NT2/D1 (cell line): ENCODE measurements around the gene MRPS6.

Experiments used
- DNase-seq: peaks from one replicate; pipeline ENCODE4 v3.0.0-alpha.2; 2011; ENCODE audit warnings: low read depth, low spot score
- H3K27me3 ChIP-seq: 2 replicates; pipeline ENCODE4 v1.6.0; 2011; ENCODE audit warnings: mild to moderate bottlenecking; ENCODE audit not compliant: insufficient read length, insufficient read depth
- H3K36me3 ChIP-seq: 2 replicates; pipeline ENCODE4 v1.6.1; 2011; ENCODE audit warnings: mild to moderate bottlenecking, low read length, mixed read lengths; ENCODE audit not compliant: insufficient read depth, insufficient read length
- H3K4me1 ChIP-seq: 2 replicates; pipeline ENCODE4 v1.5.1; 2011; ENCODE audit not compliant: insufficient read depth, insufficient read length
- H3K4me3 ChIP-seq: 2 replicates; pipeline ENCODE4 v1.5.1; 2011; ENCODE audit warnings: low read depth; ENCODE audit not compliant: insufficient read length
- H3K9ac ChIP-seq: 2 replicates; pipeline ENCODE4 v1.6.0; 2011; ENCODE audit warnings: low read depth; ENCODE audit not compliant: insufficient read length
- H3K9me3 ChIP-seq: 2 replicates; pipeline ENCODE4 v1.5.1; 2011; ENCODE audit warnings: mild to moderate bottlenecking, low read length; ENCODE audit not compliant: insufficient read depth
- SUZ12 ChIP-seq: IDR thresholded peaks from 2 replicates; pipeline ENCODE4 v1.6.1; 2011; ENCODE audit not compliant: insufficient read length, insufficient read depth; ENCODE audit errors: extremely low read depth
- YY1 ChIP-seq: IDR thresholded peaks from 2 replicates; pipeline ENCODE4 v1.6.1; 2011; ENCODE audit not compliant: insufficient read length, insufficient read depth
- ZNF274 ChIP-seq: IDR thresholded peaks from 2 replicates; pipeline ENCODE4 v1.6.1; 2011; ENCODE audit warnings: mild to moderate bottlenecking, low read depth, low read length

MRPS6 gene

DNA sequence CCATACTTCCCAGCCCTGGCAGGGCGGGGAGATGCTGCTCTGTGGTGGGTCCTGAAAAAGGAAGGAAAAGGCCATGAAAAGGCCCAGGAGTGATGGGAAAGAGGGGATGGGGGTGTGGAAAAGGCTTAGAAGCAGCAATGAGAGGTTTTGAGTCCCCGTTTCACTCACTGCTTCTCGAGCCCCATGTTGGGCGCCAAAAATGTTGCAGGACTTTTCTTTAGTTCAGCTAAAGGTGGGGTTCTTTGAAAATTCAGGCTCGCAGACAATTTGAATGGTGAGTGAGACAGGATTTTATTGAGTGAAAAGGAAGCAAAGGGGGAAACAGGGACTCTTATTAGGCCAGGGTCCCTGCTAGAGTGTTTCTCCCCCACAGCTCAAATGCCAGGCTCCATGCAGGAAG, 93.1 kb downstream of the MRPS6 start:
- peaks cover 94% of the 10 kb centered on the region for H3K9me3 ChIP-seq

DNA sequence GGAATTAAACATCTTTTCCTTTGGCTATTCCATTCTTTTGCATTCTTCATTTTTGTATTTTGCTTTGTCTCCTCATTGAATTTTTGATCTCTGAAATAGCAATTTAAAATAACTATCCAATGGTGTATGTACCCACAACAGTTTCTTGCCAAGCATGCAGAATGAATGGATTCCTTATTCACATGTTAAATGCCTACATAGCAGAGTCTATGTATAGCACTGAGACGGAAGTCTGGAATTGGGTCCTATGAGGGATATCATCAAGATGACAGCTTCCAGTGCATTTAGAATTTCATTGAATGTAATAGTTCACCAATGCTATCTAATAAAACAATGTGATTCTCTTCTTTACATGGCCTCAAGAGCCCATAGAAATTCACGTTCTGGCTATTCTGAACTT, 97.5 kb downstream of the MRPS6 start:
- Histone ChIP-seq H3K4me3 (no peak overlapping the region), H3K9ac (no peak overlapping the region), H3K36me3 (no peaks in the 10 kb centered on the region), H3K4me1 (no peaks in the 10 kb centered on the region), H3K9me3 (peaks cover 100% of the 10 kb centered on the region), H3K27me3 (no peaks in the 10 kb centered on the region)
- DNase-seq: no peak
- TF ChIP-seq ZNF274 (no peak), YY1 (no peak), SUZ12 (no peak)

More for the DNA sequence above, 93.1 kb downstream of the MRPS6 start:
- H3K4me1 ChIP-seq: no peaks in the 10 kb centered on the region
- DNase-seq: no peak
- TF ChIP-seq SUZ12 (no peak), YY1 (no peak), ZNF274 (no peak)
- H3K4me3 ChIP-seq: no peak overlapping the region
- H3K36me3 ChIP-seq: no peaks in the 10 kb centered on the region
- no peaks in the 10 kb centered on the region for H3K27me3 ChIP-seq
- H3K9ac ChIP-seq: no peak overlapping the region

DNA sequence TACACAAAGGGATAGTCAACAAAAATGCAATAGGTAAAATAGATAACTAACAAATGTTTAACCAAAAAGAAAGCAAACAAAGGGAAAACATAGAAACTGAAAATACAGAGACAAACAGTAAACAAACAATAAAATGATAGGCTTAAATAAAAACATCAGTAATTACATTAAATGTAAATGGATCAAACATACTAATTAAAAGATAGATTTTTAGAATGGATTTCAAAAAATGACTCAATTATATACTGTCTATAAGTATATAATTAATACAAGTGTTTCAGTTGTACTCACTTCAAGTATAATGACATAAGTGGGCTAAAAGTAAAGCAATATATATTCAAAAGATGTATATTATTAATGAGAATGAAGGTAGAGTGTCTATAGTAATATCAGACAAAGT, 101.1 kb downstream of the MRPS6 start:
- peaks cover 93% of the 10 kb centered on the region for H3K9me3 ChIP-seq
- H3K27me3 ChIP-seq: peaks cover 13% of the 10 kb centered on the region
- DNase-seq: no peak
- peaks cover 3% of the 10 kb centered on the region for H3K4me1 ChIP-seq
- no peak overlapping the region for H3K9ac ChIP-seq
- no peaks in the 10 kb centered on the region for H3K36me3 ChIP-seq
- no peak overlapping the region for H3K4me3 ChIP-seq
- TF ChIP-seq YY1: no peak
- no peak for TF ChIP-seq ZNF274
- TF ChIP-seq SUZ12: no peak

DNA sequence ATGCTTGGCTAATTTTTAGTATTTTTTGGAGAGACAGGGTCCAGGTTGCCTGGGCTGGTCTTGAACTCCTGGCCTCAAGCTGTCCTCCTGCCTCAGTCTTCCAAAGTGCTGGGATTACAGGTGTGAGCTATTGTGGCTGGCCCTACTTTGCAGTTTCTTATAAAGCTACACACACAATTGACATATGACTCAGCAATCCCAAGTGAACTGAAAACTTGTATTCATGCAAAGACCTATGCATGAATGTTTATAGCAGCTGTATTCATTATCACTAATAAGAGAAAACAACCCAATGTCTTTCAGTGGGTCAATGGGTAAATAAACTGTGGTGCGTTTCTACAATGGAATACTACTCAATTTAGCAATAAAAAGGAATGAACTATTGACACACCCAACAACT, 103.1 kb downstream of the MRPS6 start:
- H3K4me1 ChIP-seq: peaks cover 3% of the 10 kb centered on the region
- H3K9me3 ChIP-seq: peaks cover 74% of the 10 kb centered on the region
- no peak overlapping the region for H3K9ac ChIP-seq
- no peak for DNase-seq
- no peak overlapping the region for H3K4me3 ChIP-seq
- H3K27me3 ChIP-seq: peaks cover 13% of the 10 kb centered on the region
- TF ChIP-seq YY1: no peak
- no peak for TF ChIP-seq ZNF274
- TF ChIP-seq SUZ12: no peak
- H3K36me3 ChIP-seq: no peaks in the 10 kb centered on the region

DNA sequence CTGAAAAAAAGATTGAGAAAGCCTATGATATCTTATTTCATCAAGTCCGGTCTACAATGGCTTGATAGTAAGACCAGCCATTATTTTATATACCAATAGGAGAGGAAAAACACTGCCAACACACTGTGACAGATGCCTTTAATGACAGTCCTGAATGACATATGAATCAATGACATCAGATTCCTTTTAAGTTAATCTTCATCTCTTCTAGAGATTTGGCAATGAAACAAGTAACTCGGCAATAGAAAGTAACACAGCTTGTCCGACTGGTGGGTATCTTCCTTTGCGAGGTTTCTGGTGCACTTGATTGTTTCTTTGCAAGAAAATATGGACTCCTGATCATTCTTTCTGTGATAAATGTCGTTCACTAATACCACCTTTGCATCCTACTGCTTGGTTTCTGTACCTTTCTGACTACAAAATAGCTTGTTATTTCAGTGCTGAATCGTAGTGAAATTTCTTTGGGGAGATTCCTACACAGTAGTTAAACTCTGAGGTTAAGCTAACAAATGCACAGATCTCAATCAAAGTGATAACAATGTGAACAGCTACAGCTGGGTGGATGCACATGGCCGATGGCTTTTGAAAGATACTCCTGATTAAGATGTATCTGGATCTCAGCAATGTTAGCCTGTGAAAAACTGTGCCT, 104.7 kb downstream of the MRPS6 start:
- Histone ChIP-seq H3K4me3 (no peak overlapping the region), H3K9ac (no peak overlapping the region), H3K27me3 (peaks cover 13% of the 10 kb centered on the region), H3K9me3 (peaks cover 70% of the 10 kb centered on the region), H3K4me1 (peaks cover 3% of the 10 kb centered on the region), H3K36me3 (no peaks in the 10 kb centered on the region)
- TF ChIP-seq SUZ12 (no peak), YY1 (no peak), ZNF274 (no peak)
- no peak for DNase-seq

DNA sequence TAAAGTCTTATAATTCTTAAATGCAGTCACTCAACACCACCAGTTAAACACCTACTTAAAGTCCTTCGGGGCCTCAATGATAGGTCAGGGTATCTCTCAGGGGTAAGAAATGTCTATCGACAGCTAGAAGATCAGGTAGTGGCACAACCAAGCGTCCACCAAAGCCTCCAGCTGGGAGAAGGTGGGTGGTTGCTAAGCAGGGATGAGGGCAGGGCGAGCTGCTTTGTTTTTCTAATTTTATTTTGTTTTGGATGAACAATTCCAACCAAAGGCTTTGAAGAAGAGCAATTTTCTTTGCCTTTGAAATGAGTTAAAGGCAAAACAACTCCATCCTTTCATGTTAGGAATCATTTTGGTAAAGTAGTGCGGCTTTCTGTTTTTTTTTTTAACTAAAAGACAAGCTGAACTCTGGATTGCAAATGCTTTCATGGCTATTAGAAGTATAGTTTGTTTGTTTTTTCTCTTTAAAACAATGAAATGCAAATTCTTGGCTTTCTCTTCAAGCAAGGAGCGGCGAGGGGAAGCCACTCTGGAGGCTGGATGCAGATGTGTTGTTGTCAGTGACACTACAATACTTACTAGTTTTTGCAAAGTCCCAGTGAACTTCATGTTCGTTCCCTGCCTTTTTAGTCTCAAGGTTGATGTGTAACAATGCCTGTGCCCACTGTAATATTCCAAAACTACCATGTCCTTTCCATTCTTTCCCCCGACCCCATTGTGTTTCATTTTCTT, 106.0 kb downstream of the MRPS6 start:
- DNase-seq: peak; percentile 55
- Histone ChIP-seq H3K36me3 (no peaks in the 10 kb centered on the region), H3K4me3 (no peak overlapping the region), H3K4me1 (peaks cover 3% of the 10 kb centered on the region), H3K9me3 (peaks cover 60% of the 10 kb centered on the region), H3K9ac (no peak overlapping the region), H3K27me3 (peaks cover 13% of the 10 kb centered on the region)
- TF ChIP-seq YY1 (no peak), SUZ12 (no peak), ZNF274 (no peak)

DNA sequence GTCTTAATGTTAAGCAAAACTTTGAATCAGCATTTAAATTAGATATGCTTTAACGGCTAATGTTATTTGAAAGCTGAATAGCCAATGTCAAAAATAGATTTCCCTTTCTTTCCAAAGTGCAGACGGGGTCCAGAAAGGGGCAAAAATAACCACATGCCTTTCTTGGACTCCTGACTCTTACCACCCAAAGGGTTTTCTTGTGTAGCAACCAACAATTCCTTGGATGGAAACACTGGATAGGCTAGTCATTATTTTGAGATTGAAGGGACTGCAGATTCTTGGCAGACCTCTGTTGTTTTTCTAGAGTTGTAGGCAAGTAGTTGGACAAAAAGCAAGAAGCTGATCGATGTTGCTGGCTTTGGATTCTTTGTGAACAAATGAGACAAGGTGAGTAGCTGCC, 107.0 kb downstream of the MRPS6 start:
- H3K27me3 ChIP-seq: peaks cover 13% of the 10 kb centered on the region
- TF ChIP-seq ZNF274: no peak
- no peak for TF ChIP-seq YY1
- TF ChIP-seq SUZ12: no peak

DNA sequence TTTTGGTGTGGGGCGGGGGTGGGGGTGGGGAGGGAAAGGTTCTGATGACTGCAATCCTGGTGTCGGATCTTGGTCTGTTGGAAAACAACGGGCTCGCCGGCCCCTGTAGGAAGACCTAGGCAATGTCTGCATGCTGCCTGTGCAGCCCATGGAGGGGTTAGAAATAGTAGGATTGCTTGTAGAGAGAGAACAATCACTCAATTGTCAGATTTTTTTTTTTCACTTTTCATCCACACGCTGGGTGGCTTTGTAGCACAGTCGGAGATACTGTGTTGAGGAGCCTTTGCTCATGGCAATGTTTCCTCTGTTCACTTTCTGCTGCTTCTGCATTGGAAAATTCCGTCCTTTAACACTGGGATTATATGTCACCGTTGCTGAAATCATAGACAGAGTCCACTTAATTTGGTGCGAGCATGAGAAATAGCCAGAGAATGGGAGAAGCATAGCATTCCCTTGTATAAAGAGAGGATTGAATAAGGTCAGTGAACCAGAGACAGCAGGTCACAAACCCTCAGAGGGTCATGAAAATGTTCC, 107.5 kb downstream of the MRPS6 start:
- H3K9ac ChIP-seq: no peak overlapping the region
- peaks cover 45% of the 10 kb centered on the region for H3K9me3 ChIP-seq
- TF ChIP-seq YY1 (no peak), ZNF274 (no peak), SUZ12 (no peak)
- H3K4me1 ChIP-seq: peaks cover 3% of the 10 kb centered on the region
- H3K36me3 ChIP-seq: no peaks in the 10 kb centered on the region
- H3K4me3 ChIP-seq: no peak overlapping the region
- no peak for DNase-seq
- H3K27me3 ChIP-seq: peaks cover 13% of the 10 kb centered on the region

More for the DNA sequence above, 107.0 kb downstream of the MRPS6 start:
- no peak for DNase-seq
- H3K36me3 ChIP-seq: no peaks in the 10 kb centered on the region
- peaks cover 3% of the 10 kb centered on the region for H3K4me1 ChIP-seq
- peaks cover 50% of the 10 kb centered on the region for H3K9me3 ChIP-seq
- H3K4me3 ChIP-seq: no peak overlapping the region
- no peak overlapping the region for H3K9ac ChIP-seq
